Endothelial cell of umbilical vein (primary cell): ENCODE results near the gene PTPN22. TPM values are rescaled to one million over a fixed set of nuclear protein-coding genes. Genes with fewer than 3 reads are reported as not detected.

ENCODE experiments used
- BruUV-seq: library from RNA; stranded (reverse); fragments of 400-500 nt; replicated peaks from 2 replicates; lab custom pipeline; 2021; lab: Mats Ljungman, UMichigan
- CTCF ChIA-PET: fragments of 300-600, 350-600 bp; sonication (Branson Sonifier 250); formaldehyde crosslinking; loops from one replicate; lab custom pipeline; 2021; ENCODE audit warnings: antibody characterized with exemption, inconsistent platforms; lab: Charles Lee
- POLR2A ChIA-PET: fragments of 300-600, 350-600 bp; sonication (Branson Sonifier 250); formaldehyde crosslinking; loops from one replicate; lab custom pipeline; 2021; ENCODE audit warnings: antibody characterized with exemption, inconsistent platforms; lab: Charles Lee
- DNase-seq: peaks from one replicate; pipeline ENCODE4 v3.0.0-alpha.2; 2011; ENCODE audit warnings: low read depth, low spot score
- FAIRE-seq: peaks from 2 replicates; lab custom pipeline; 2011; peaks lifted over from hg19 to GRCh38; lab: Jason Lieb, UNC
- H2AFZ ChIP-seq: 2 replicates; pipeline ENCODE4 v1.6.0; 2012; ENCODE audit warnings: low read depth, low read length, control low read depth, inconsistent platforms
- H3K27ac ChIP-seq: 2 replicates; pipeline ENCODE4 v1.5.1; 2011; ENCODE audit warnings: low read depth, mild to moderate bottlenecking, control low read depth, low read length, moderate library complexity; ENCODE audit not compliant: insufficient read depth
- H3K27me3 ChIP-seq, 2 experiments: 2 replicates each; pipeline versions ENCODE4 v1.6.0 to v1.6.1; 2011; ENCODE audit warnings: low read length in 2 of 2, mixed read lengths in 1 of 2; ENCODE audit not compliant: control insufficient read depth in 2 of 2, insufficient read depth in 2 of 2
- H3K36me3 ChIP-seq, 2 experiments: 2 replicates in 1 of 2; 3 replicates in 1 of 2; pipeline ENCODE4 v1.5.1; 2011; ENCODE audit warnings: low read length in 2 of 2, mild to moderate bottlenecking in 1 of 2, moderate library complexity in 1 of 2; ENCODE audit not compliant: control insufficient read depth in 2 of 2, insufficient read depth in 2 of 2; ENCODE audit errors: extremely low read depth in 1 of 2
- H3K4me1 ChIP-seq: 3 replicates; pipeline ENCODE4 v1.5.1; 2011; ENCODE audit warnings: mild to moderate bottlenecking, low read length; ENCODE audit not compliant: control insufficient read depth, insufficient read depth; ENCODE audit errors: extremely low read depth
- H3K4me2 ChIP-seq: 2 replicates; pipeline ENCODE4 v1.6.1; 2011; ENCODE audit warnings: low read length, control low read depth, mixed read lengths; ENCODE audit not compliant: insufficient read depth
- H3K4me3 ChIP-seq, 3 experiments: fragments of 200-600 bp in 1 of 3; sonication (generic), shearing (Covaris generic) in 1 of 3; replicated peaks in 1 of 3; 2 replicates each; pipeline ENCODE4 v1.5.1; 2011 to 2016; ENCODE audit warnings: control low read depth in 3 of 3, low read length in 3 of 3, mild to moderate bottlenecking in 2 of 3, inconsistent platforms in 1 of 3, low read depth in 1 of 3, moderate library complexity in 1 of 3; ENCODE audit not compliant: insufficient read depth in 1 of 3
- H3K79me2 ChIP-seq: 2 replicates; pipeline ENCODE4 v1.6.0; 2012; ENCODE audit warnings: low read length, inconsistent platforms; ENCODE audit not compliant: control insufficient read depth, insufficient read depth
- H3K9ac ChIP-seq: replicated peaks from 2 replicates; pipeline ENCODE3; 2011; ENCODE audit warnings: low read length, control low read depth; ENCODE audit not compliant: insufficient read depth; ENCODE audit errors: extremely low read depth
- H3K9me1 ChIP-seq: replicated peaks from 3 replicates; pipeline ENCODE4 v1.6.0; 2011; ENCODE audit warnings: mild to moderate bottlenecking, low read length; ENCODE audit not compliant: control insufficient read depth, insufficient read depth; ENCODE audit errors: extremely low read depth
- H3K9me3 ChIP-seq: replicated peaks from 2 replicates; pipeline ENCODE4 v1.5.1; 2012; ENCODE audit warnings: low read length, inconsistent platforms; ENCODE audit not compliant: control insufficient read depth, insufficient read depth
- H4K20me1 ChIP-seq: replicated peaks from 2 replicates; pipeline ENCODE3; 2011; ENCODE audit warnings: mild to moderate bottlenecking, low read length; ENCODE audit not compliant: control insufficient read depth, insufficient read depth; ENCODE audit errors: extremely low read depth
- CTCF ChIP-seq, 2 donors: IDR thresholded peaks; 1 replicate in 1 of 2; 2 replicates in 1 of 2; pipeline ENCODE4 v1.5.1; 2011; ENCODE audit warnings: low read length in 2 of 2, mild to moderate bottlenecking in 2 of 2, moderate library complexity in 2 of 2, control low read depth in 1 of 2, inconsistent platforms in 1 of 2, low read depth in 1 of 2; ENCODE audit not compliant: insufficient read depth in 1 of 2; ENCODE audit errors: extremely low read depth in 1 of 2
- EZH2 ChIP-seq: IDR thresholded peaks from 2 replicates; pipeline ENCODE4 v1.6.1; 2012; ENCODE audit warnings: borderline replicate concordance, low read depth, mild to moderate bottlenecking, moderate library complexity, low read length, inconsistent platforms; ENCODE audit not compliant: severe bottlenecking
- FOS ChIP-seq: IDR thresholded peaks from 2 replicates; pipeline ENCODE4 v1.6.1; 2011; ENCODE audit warnings: mild to moderate bottlenecking, low read length, moderate library complexity, borderline replicate concordance; ENCODE audit not compliant: insufficient read depth
- GATA2 ChIP-seq: IDR thresholded peaks from 2 replicates; pipeline ENCODE4 v1.7.0; 2011; ENCODE audit warnings: low read depth, mild to moderate bottlenecking, moderate library complexity, mixed read lengths, low read length; ENCODE audit not compliant: insufficient read length, insufficient read depth
- JUN ChIP-seq: IDR thresholded peaks from 2 replicates; pipeline ENCODE4 v1.6.1; 2011; ENCODE audit warnings: borderline replicate concordance, low read depth; ENCODE audit not compliant: insufficient read length, insufficient read depth
- MYC ChIP-seq: IDR thresholded peaks from one replicate; pipeline ENCODE4 v1.6.1; 2011; ENCODE audit warnings: mild to moderate bottlenecking, low read depth, low read length
- POLR2A ChIP-seq: IDR thresholded peaks from 2 replicates; pipeline ENCODE4 v1.6.1; 2012; ENCODE audit warnings: low read depth, mild to moderate bottlenecking, control low read depth, low read length
- POLR2AphosphoS5 ChIP-seq: IDR thresholded peaks from 2 replicates; pipeline ENCODE4 v1.6.1; 2012; ENCODE audit warnings: low read depth, mild to moderate bottlenecking, control low read depth, low read length, moderate library complexity; ENCODE audit not compliant: insufficient read depth
- dilution Hi-C: fragments of 300-500 bp; cut with MboI; formaldehyde crosslinking; loops from one replicate; pipeline ENCODE4 v1.15.0; 2019; ENCODE audit warnings: low sequenced_read_pairs; ENCODE audit not compliant: extremely low pct_ligation_motif_present
- intact Hi-C: fragments of 100-400 bp; cut with micrococcal nuclease; formaldehyde crosslinking; loops from one replicate; pipeline ENCODE4 v1.10.0; 2022
- polyA plus RNA-seq, 4 experiments: library from polyadenylated mRNA; depleted of rRNA in 3 of 4; stranded (reverse) in 3 of 4; unstranded in 1 of 4; fragments of >200 nt; gene quantifications; 2 replicates each; pipeline versions ENCODE4 v1.2.1 to v1.2.3, GENCODE V29; 2011 to 2012; ENCODE audit warnings: missing spikeins in 1 of 4
- total RNA-seq: library from RNA; stranded (reverse); gene quantifications from 2 replicates; pipeline ENCODE4 v1.2.3, GENCODE V29; 2021
- TF ChIP-seq, protein P1 (sequence below): IDR thresholded peaks from 2 replicates; pipeline ENCODE4 v1.6.1; 2011; ENCODE audit not compliant: insufficient read depth, insufficient read length

The PTPN22 gene
- total and polyA plus RNA-seq, 2 donors (not counting 3 experiments of a cell fraction or from before 2014, with no cell fraction given): not detected

GRCh38 chr1:113912594-113913311, 41.2 kb upstream of the PTPN22 start:
- peak; percentile 21 for DNase-seq
- H3K27me3 ChIP-seq: no peaks in the 10 kb centered on the region
- FAIRE-seq: no peak
- H3K36me3 ChIP-seq: peaks cover 2 to 4% of the 10 kb centered on the region in 2 experiments
- H3K9me3 ChIP-seq: no peaks in the 10 kb centered on the region
- ChIA-PET CTCF (interaction anchor here (1.1 kb wide), 1 partner anchor 18 kb away, joined by 7 read pairs; no protein-coding TSS in a partner anchor), POLR2A (no interaction called here)
- H3K79me2 ChIP-seq: no peaks in the 10 kb centered on the region
- no peak overlapping the region for H3K4me2 ChIP-seq
- dilution Hi-C loops: no loop called here
- no peaks in the 10 kb centered on the region for H3K4me1 ChIP-seq
- TF ChIP-seq POLR2AphosphoS5 (no peak), GATA2 (no peak), FOS (no peak), CTCF (IDR thresholded peaks at IDR 0.05; ENCODE audit: extremely low read depth in 1 of 2, insufficient read depth in 1 of 2, low read depth in 1 of 2, low read length in 2 of 2) (no peak), JUN (no peak), MYC (no peak), POLR2A (no peak), EZH2 (no peak)
- TF ChIP-seq, protein P1, sequence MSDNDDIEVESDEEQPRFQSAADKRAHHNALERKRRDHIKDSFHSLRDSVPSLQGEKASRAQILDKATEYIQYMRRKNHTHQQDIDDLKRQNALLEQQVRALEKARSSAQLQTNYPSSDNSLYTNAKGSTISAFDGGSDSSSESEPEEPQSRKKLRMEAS: no peak
- H3K27ac ChIP-seq: no peak overlapping the region
- intact Hi-C loops: no loop called here
- no peak overlapping the region for H3K4me3 ChIP-seq
- BruUV-seq: no TSS peak
- H4K20me1 ChIP-seq: no peaks in the 10 kb centered on the region
- no peak overlapping the region for H2AFZ ChIP-seq
- H3K9ac ChIP-seq: no peak overlapping the region
- no peaks in the 10 kb centered on the region for H3K9me1 ChIP-seq
